Measurements from ENCODE around the gene SRPK1. TPM values are rescaled to one million over a fixed set of nuclear protein-coding genes. Genes with fewer than 3 reads are reported as not detected.

The SRPK1 gene
- total and polyA plus RNA-seq, 2 of the 8 experiments (the other 6 are each of a cell fraction or from before 2014, with no cell fraction given), result 25.7 to 116 TPM

GRCh38 chr6:35948725-35949124, 27.8 kb upstream of the SRPK1 start:
- H4K5ac ChIP-seq (ENCODE audit: insufficient read length, low read depth, low read length), result no peak overlapping the region
- no peaks in the 10 kb centered on the region for H3K79me1 ChIP-seq (ENCODE audit: low read depth, low read length)
- no peak overlapping the region for H3K56ac ChIP-seq (replicated peaks; ENCODE audit: insufficient read length, low read depth, low read length)
- DNase-seq (ENCODE audit: low read depth in 1 of 2, low spot score in 2 of 2) (no peak), FAIRE-seq (peak; percentile 81)
- H4K91ac ChIP-seq (replicated peaks; ENCODE audit: insufficient read length, low read length), result no peak overlapping the region
- H4K20me1 ChIP-seq (replicated peaks in 1 of 2; ENCODE audit: control insufficient read depth in 1 of 2, insufficient read depth in 2 of 2, low read length in 2 of 2), result no peaks in the 10 kb centered on the region
- no peak overlapping the region for H3K4ac ChIP-seq (replicated peaks; ENCODE audit: insufficient read length, low read depth, low read length)
- H3K79me2 ChIP-seq (ENCODE audit: control insufficient read depth in 1 of 2, insufficient read depth in 2 of 2, low read length in 2 of 2), result no peaks in the 10 kb centered on the region
- H3K4me3 ChIP-seq (ENCODE audit: extremely low read depth in 1 of 4, insufficient read depth in 2 of 4, low read depth in 3 of 4, low read length in 4 of 4), result no peak overlapping the region
- H2BK5ac ChIP-seq (ENCODE audit: low read depth, low read length), result no peak overlapping the region
- no peak overlapping the region for H2AK5ac ChIP-seq (ENCODE audit: low read depth, low read length)
- H3K18ac ChIP-seq (ENCODE audit: extremely low read depth, low read length), result no peak overlapping the region
- H3K23ac ChIP-seq (ENCODE audit: insufficient read length), result no peak overlapping the region
- H3K9ac ChIP-seq (replicated peaks in 1 of 4; ENCODE audit: extremely low read depth in 1 of 4, low read depth in 3 of 4, low read length in 3 of 4), result no peak overlapping the region
- CTCF ChIA-PET (ENCODE audit: partially characterized antibody), result interaction anchor here (0.5 to 2.0 kb wide), 4 partner anchors 9 to 146 kb away, joined by 3 to 5 read pairs (median 3); no protein-coding TSS in a partner anchor
- H2BK12ac ChIP-seq (ENCODE audit: low read depth, low read length), result no peak overlapping the region
- no peaks in the 10 kb centered on the region for H3K27me3 ChIP-seq (replicated peaks in 1 of 4; ENCODE audit: control insufficient read depth in 3 of 4, extremely low read depth in 1 of 4, insufficient read depth in 3 of 4, low read length in 3 of 4)
- POLR2A ChIA-PET (ENCODE audit: partially characterized antibody), result no interaction called here
- no peaks in the 10 kb centered on the region for H3K36me3 ChIP-seq (ENCODE audit: control insufficient read depth in 2 of 4, insufficient read depth in 4 of 4, low read length in 3 of 4)
- H3K4me1 ChIP-seq (replicated peaks in 1 of 4; ENCODE audit: control insufficient read depth in 3 of 4, insufficient read depth in 4 of 4, low read length in 3 of 4), result peaks cover 0 to 6% (median under 1%) of the 10 kb centered on the region in 4 experiments; a peak in 3 of 7 replicates
- H2BK15ac ChIP-seq (ENCODE audit: low read length), result no peak overlapping the region
- H2BK20ac ChIP-seq (ENCODE audit: low read length), result no peak overlapping the region
- H2BK120ac ChIP-seq (replicated peaks; ENCODE audit: low read depth, low read length), result no peak overlapping the region
- H2AFZ ChIP-seq (ENCODE audit: low read length), result no peak overlapping the region
- H4K8ac ChIP-seq (ENCODE audit: extremely low read depth, insufficient read depth, low read length), result no peak overlapping the region
- no peak overlapping the region for H3K27ac ChIP-seq (ENCODE audit: low read depth, low read length)
- H3K14ac ChIP-seq (ENCODE audit: insufficient read length), result no peak overlapping the region
- 81% methylated on average over 1 of the region's 1 CpG; no CpG with 5 or more reads in 1 of the 2 experiments for WGBS, 2 experiments (ENCODE audit: extremely low coverage in 1 of 2, insufficient coverage in 1 of 2, insufficient read length in 1 of 2, insufficient replicate concordance in 2 of 2, low coverage in 1 of 2, low lambda C conversion rate in 2 of 2, missing lambda C conversion rate in 1 of 2)
- no peaks in the 10 kb centered on the region for H3K23me2 ChIP-seq (ENCODE audit: low read depth, low read length)
- no peak overlapping the region for H3K4me2 ChIP-seq (ENCODE audit: insufficient read depth in 1 of 2, low read depth in 2 of 2, low read length in 2 of 2)
- no peaks in the 10 kb centered on the region for H3K9me3 ChIP-seq (ENCODE audit: insufficient read depth in 2 of 2, low read depth in 1 of 2, low read length in 1 of 2)
- no peak for TF ChIP-seq SIN3A (conservative IDR thresholded peaks at IDR 0.05 in 1 of 2, IDR thresholded peaks at IDR 0.05 in 1 of 2; ENCODE audit: low read depth in 1 of 2, low read length in 2 of 2)
- no peak for TF ChIP-seq CREB1 (IDR thresholded peaks at IDR 0.05)
- TF ChIP-seq SP1 (IDR thresholded peaks at IDR 0.05; ENCODE audit: low read depth, low read length), result no peak
- TF ChIP-seq GTF2F1 (IDR thresholded peaks at IDR 0.05; ENCODE audit: borderline replicate concordance, low read depth, low read length), result no peak
- no peak for TF ChIP-seq USF2 (IDR thresholded peaks at IDR 0.05; ENCODE audit: low read length)
- TF ChIP-seq CHD1 (IDR thresholded peaks at IDR 0.05; ENCODE audit: low read depth, low read length), result no peak
- TF ChIP-seq YY1 (IDR thresholded peaks at IDR 0.05; ENCODE audit: low read depth, low read length), result 0 out of 2 replicates have a peak, but pooled peaks have one; percentile 37
- no peak for TF ChIP-seq RNF2 (IDR thresholded peaks at IDR 0.05; ENCODE audit: borderline replicate concordance, low read depth, low read length, missing control alignments, poor library complexity, severe bottlenecking)
- no peak for TF ChIP-seq CTBP2 (IDR thresholded peaks at IDR 0.05; ENCODE audit: borderline replicate concordance, insufficient read depth, insufficient read length, low read length)
- no peak for TF ChIP-seq SIRT6 (IDR thresholded peaks at IDR 0.05; ENCODE audit: low read length)
- no peak for TF ChIP-seq KDM4A (IDR thresholded peaks at IDR 0.05; ENCODE audit: low read depth, low read length, severe bottlenecking)
